NCI-H128 (cell line): ENCODE results near the gene PCSK6.
"Not testable (repeated sequence)": the region's sequence is repeated elsewhere in the genome, so short reads cannot be mapped to it uniquely, and the experiment has no call there.

ENCODE experiments used
- DNase-seq: peaks from one replicate; lab custom pipeline; 2025; ENCODE audit not compliant: unreplicated experiment; lab: John Stamatoyannopoulos, UW

PCSK6 gene

GRCh38 chr15:101361418-101361817 lies 128.1 kb downstream of the PCSK6 start:
- no peak for DNase-seq

DNA sequence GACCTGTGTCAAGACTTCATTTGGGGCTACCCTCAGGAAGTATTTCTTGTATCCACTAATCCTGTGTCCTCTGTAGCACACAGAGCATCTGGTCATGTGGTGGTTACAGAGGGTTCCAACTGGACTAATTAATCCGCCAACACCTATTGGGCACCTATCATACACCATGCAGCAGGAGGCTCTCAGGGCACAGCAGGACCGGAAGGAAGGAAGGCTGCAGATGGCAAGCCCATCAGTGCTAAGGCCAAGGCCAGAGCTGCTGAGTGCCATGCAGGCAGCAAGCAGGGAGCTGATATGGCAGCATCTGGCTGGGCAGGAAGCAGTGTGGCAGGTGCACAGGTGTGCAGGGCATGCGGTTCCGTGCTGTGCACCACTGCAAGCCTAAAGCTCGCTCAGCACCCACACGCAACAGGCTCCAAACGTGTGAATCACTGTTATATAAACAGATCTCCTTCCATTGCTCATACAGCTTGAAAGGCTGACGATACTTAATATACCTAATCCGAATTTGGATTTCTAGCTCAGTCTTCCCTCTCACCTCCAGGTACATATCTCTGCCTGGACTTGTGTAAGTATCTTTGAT lies 130.1 kb downstream of the PCSK6 start:
- no peak for DNase-seq

DNA sequence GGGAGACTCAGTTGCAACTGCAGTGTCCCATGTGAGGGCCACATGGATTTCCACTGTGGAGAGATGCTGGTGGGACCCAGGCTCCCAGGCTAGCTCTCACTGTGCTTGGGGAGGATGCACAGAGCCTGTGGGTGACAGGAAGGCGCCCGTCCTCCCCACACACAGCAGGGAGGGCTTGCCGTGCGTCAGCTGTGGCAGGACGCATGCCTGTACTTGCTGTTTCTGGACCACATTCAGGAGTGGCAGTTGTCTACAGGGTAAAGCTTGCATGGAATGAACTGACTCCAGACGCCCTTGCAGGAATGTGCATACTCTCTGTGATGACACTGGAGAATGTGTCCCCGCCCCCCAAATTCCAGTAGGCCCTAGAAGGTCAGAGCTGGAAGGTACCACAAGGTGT lies 130.6 kb downstream of the PCSK6 start:
- no peak for DNase-seq

- DNase-seq, result no peak
Measured at GRCh38 chr15:101357885-101358284, 131.6 kb downstream of the PCSK6 start.

DNA sequence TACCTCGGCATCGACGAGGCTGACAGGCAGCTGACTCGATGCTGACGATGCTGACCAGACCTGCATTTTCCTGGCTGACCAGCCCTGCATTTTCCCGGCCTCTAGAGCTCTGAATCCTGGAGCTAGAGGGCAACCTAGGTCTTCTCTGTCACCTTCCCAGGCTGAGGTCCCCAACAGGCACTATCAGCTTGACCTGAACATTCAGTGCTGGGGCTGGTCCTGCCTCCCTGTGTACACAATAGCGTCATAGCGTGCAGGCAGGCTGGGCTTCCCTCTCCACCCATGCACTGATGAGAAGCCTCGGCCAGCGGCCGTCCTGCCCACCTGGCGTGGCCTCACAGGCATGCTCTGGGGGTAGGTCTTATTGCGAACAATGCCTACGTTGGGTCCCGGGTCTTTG lies 132.2 kb downstream of the PCSK6 start:
- no peak for DNase-seq

DNA sequence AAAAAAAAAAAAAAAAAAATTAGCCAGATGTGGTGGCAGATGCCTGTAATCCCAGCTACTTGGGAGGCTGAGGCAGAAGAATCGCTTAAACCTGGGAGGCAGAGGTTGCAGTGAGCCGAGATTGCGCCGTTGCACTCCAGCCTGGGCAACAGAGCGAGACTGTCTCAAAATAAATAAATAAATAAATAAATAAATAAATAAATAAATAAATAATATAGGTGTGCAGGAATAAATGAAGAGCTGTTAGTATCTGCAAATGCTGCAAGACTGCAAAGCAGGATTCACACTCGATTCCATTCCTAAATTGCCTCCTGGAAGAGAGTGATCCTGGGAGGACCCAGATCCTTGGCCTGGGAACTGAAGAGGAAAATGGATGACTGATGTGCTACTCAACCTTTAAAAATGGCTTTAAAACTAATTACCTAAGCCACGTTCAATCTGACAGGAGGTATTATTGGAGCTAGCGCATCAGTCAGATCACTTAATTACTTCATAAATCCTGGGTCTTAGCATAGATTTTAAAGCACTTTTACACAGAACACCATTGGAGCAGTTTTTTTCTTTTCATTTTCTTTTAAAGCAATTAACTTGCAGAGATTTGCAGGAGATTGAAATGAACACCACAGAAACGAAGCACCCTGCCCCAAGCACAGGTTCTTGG lies 132.9 kb downstream of the PCSK6 start:
- DNase-seq, result not testable (repeated sequence)

- no peak for DNase-seq
Measured at GRCh38 chr15:101355678-101356464, 133.6 kb downstream of the PCSK6 start.

DNA sequence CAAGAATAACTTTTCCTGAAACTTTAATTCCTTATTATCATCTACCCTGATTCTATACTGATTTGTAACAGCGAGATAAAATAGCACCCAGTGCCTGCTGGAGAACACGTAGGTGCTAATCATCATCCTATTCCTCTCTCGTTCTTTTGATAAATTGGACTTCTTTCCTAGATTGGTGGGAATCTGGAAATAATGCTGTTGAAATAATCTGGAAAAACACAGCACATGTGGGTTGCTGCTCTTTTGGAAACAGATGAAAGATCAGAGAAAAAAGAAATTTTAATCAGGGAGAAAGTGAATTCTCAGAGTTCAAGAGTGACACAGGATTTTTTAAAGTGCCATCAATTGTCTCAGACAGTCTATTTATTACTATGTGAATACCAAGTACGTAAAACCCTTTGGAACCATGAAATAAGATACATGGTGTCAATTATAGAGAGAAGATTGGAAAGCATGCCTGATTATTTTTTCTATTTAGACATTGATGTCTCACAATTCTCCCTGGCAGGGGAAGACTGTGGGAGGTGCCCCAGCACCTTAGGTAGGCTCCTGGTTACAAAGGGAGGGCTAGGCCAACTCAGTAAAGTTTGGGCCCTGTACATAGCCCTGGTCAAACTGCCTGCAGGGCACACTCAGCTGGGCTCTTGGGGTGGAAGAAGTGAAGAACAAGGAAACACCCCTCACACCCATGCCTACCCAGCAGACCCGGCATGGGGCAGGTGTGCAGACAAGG lies 134.4 kb downstream of the PCSK6 start:
- DNase-seq, result no peak

GRCh38 chr15:101353240-101353639 lies 136.3 kb downstream of the PCSK6 start:
- DNase-seq, result no peak

- DNase-seq, result no peak
Measured at GRCh38 chr15:101351736-101352135, 137.8 kb downstream of the PCSK6 start.

- no peak for DNase-seq
Measured at GRCh38 chr15:101349047-101349951, 140.2 kb downstream of the PCSK6 start.

DNA sequence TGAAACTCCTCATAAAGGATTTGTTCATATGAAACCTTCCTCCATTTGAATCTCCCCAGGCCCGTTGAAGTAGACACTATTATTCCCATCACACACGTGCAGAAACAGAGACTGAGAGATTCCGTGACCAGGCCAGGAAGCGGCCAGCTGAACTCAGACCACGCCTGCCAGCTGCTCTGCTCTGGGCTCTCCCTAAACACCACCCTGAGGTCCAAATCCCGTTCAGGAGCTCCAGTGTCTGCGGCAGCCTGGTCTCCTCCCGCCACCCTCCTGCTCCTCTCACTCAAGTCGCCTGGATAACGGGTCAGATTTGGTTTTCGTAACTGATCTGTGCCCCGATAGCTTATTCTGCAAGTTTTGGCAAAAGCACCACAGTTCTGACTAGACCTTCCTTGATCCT lies 140.9 kb downstream of the PCSK6 start:
- no peak for DNase-seq

DNA sequence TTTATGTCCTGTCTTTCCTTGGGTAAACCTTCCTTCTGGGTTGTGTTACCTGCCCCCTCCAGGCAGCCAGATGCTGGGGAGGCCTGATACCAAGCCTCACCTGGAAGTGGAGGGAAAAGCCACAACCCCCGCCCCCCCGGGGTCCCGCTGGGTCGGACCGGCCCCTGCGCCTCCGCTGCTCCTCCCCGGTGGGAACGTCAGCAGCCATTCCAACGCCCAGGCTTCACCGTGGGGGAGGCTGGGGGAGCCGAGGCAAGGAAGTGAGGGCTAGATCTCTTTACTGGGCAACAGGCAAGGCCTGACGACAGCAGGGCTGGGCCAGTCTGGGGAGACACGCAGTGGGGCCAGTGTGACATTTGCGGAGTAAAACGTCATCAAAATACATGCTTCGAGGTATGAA lies 141.5 kb downstream of the PCSK6 start:
- DNase-seq, result no peak

DNA sequence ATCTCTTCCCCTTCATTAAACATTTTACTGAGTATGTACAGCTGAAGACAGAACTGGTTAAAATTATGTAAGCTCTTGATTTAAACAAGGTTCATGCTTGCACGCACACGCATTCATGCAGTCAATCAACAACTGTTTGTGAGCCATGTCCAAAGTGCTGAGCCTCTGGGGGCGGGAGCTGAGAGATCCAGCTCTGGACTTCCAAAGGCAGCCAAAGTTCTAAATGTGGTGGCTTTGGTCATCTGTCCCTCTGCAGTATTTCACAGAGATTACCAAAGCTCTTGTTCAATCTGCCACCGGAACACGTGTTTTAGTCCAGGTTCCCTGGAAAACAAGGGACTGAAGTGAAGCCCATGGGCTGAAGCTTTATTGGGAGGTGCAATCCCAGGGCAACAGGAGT lies 142.1 kb downstream of the PCSK6 start:
- no peak for DNase-seq

DNA sequence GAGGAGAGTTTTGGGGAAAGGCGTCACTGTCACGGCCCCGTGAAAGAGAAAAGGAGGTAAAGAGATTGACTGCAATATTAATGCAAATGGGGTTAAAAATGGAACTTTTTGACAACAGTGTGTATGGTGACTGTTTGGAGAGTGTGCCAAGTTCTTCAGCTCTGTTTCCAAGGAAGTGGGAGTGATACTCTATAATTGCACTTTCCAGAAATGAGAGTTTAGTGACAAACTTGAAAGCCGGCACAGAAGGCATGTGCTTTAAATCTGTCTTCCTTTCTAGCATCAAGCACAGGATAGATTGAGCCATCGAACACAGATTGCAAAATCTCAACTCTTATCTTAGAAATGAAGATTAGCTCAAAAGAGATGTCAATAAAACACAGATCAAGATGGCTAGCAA lies 142.6 kb downstream of the PCSK6 start:
- no peak for DNase-seq

GRCh38 chr15:101342056-101342455 lies 147.5 kb downstream of the PCSK6 start:
- no peak for DNase-seq

- DNase-seq, result no peak
Measured at GRCh38 chr15:101338502-101339057, 150.9 kb downstream of the PCSK6 start.

DNA sequence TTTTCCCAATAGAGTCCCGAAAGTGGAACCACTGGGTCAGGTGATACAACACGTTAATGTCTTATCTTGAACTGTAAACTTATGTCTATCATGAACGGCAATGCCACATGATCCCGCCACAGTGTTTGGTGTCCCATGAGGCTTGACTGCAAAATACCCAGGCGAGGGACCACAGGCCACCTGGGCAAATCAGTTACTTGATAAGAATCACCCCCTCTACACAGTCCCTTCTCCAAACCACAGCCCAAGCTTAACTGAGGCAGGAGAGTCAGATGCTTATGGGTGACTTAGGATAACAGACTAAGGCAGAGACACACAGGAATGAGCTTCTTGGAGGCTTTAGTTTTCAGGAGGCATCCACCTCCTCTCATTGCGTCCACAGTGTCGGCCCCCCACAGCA lies 151.5 kb downstream of the PCSK6 start:
- no peak for DNase-seq

DNA sequence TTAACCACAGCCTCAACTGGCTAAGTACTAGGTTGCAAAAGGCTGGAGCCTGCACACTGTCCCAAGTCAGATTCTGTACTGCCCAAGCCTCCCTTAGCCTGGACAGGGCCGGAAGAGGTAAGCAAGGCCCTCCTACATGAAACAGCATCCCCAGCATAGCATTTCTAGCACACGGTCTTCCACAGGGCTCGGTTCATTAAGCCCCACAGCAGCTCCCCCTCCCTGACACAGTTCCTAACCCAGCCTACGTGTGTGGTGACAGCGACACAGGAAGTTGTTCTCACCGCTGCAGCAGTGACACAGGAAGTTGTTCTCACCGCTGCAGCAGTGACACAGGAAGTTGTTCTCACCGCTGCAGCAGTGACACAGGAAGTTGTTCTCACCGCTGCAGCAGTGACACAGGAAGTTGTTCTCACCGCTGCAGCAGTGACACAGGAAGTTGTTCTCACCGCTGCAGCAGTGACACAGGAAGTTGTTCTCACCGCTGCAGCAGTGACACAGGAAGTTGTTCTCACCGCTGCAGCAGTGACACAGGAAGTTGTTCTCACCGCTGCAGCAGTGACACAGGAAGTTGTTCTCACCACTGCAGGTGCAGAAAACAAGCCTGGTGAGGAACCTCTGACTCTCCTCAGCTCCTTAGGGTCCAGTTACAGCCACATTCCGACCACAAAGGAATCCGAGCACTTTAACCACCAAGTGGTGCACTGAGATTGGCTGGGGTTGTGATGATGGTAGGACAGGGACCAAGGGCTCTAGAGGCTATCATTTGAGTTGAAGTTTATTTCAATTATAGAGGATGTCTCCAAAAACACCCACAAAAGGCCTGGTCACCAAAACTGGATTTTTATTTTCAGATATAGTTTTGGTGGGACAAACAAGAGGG lies 155.4 kb downstream of the PCSK6 start:
- not testable (repeated sequence) for DNase-seq
